Activated CD8-positive, alpha-beta memory T cell treated with anti-CD3 and anti-CD28 coated beads, Interleukin-2, amount 50 U/mL, for 24 hours (primary cell): ENCODE data around the gene ALDH7A1.
"Not testable (repeated sequence)": the region's sequence is repeated elsewhere in the genome, so short reads cannot be mapped to it uniquely, and the experiment has no call there.

Experiments
- DNase-seq: peaks from one replicate; pipeline ENCODE4 v3.0.0-alpha.2; 2020; ENCODE audit errors: extremely low read depth

ALDH7A1 gene

GRCh38 chr5:126595486-126596083 is 566 bp upstream of the ALDH7A1 start:
- DNase-seq = no peak

DNA sequence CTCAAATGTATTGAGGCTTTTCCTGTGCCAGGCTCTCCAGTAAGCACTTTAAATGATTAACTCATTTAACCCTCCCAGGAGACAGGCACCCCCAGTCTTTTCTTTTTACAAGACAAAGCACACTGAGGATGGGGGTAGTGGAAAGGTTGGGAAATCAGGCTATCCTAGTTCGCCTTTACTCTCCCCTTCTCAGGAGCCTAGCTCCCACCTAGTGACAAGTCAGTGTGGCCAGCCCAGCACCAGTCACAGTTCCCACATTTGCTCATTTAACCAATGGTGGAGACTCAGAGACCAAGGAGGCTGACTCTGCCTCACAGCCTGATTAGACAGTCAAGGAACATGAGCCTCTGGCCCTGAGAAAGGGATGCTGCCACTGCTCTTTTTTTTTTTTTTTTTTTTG is 3.5 kb downstream of the ALDH7A1 start:
- no peak for DNase-seq

DNA sequence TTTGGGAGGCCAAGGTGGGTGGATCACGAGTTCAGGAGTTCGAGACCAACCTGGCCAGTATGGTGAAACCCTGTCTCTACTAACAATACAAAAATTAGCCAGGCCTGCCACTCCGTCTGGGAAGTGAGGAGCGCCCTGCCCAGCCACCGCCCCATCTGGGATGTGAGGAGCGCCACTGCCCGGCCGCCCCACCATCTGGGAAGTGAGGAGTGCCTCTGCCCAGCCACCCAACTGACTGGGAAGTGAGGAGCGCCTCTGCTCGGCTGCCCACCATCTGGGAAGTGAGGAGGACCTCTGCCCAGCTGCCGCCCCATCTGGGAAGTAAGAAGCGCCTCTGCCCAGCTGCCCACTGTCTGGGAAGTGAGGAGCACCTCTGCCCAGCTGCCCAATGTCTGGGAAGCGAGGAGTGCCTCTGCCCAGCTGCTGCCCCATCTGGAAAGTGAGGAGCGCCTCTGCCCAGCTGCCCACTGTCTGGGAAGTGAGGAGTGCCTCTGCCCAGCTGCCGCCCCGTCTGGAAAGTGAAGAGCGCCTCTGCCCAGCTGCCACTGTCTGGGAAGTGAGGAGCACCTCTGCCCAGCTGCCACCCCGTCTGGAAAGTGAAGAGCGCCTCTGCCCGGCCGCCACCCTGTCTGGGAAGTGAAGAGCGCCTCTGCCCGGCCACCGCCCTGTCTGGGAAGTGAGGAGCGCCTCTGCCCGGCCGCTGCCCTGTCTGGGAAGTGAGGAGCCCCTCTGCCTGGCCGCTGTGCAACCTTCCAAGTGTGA is 5.3 kb downstream of the ALDH7A1 start:
- DNase-seq = no peak

DNA sequence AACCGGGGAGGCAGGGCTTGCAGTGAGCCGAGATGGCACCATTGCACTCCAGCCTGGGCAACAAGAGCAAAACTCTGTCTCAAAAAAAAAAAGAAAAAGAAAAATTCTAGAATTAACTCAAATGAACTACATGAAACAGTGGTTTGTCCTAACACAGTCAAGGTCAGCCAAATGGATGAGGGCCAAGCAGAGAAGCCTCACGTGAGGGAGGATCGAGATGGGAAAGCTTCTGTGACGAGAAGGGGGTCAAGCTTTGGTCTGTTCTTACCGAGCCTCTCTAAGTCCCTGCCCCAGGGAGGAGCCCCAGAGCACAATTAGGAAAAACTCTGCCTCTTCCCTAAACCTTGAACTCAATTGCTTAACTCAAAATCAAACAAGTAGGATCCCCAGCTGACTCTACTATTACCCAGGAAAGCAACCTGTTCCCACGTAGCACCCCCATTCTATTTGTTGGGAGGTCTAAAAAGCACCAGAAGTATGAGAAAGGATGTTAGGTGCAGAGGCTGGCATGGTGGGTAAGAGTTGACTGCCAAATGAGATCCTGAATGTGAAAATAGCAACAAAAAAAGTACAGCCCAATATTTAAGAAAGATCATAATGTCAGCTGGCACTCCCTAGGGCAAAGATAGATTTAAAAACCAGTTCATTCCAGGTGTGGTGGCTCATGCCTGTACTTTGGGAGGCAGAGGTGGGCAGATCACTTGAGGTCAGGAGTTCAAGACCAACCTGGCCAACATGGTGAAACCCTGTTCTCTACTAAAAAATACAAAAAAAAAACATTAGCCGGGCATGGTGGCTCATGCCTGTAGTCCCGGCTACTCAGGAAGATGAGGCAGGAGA is 7.2 kb downstream of the ALDH7A1 start:
- DNase-seq = no peak

GRCh38 chr5:126583761-126584160 is 11.3 kb downstream of the ALDH7A1 start:
- DNase-seq = no peak

DNA sequence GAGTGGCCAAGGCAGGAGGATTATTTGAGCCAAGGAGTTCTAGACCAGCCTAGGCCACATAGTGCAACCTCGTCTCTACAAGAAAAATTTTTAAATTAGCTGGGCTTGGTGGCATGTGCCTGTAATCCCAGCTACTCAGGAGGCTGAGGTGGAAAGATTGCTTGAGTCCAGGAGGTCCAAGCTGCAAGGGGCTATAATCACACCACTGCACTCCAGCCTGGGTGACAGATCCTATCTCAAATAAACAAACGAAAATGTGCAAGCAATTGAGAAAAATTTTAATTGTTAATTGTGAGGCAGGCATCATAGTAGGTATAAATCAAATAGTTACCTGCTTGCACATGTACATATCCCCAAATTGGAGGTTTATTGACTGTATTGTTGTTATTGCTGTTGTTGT is 15.3 kb downstream of the ALDH7A1 start:
- no peak for DNase-seq

DNA sequence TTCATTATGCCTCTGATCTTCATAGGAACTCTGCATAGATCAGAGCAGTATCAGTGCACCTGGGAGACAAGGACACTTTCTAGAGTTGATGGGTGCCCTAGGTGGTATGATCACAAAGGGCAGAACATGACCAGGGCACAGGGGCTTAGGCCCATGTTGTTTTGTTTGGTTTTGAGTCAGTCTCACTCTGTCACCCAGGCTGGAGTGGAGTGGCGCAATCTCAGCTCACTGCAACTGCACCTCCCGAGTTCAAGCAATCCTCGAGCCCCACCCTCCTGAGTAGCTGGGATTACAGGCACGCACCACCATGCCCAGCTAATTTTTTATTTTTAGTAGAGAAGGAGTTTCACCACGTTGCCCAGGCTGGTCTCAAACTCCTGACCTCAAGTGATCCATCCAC is 17.6 kb downstream of the ALDH7A1 start:
- no peak for DNase-seq

GRCh38 chr5:126576974-126577373 is 18.0 kb downstream of the ALDH7A1 start:
- no peak for DNase-seq

DNA sequence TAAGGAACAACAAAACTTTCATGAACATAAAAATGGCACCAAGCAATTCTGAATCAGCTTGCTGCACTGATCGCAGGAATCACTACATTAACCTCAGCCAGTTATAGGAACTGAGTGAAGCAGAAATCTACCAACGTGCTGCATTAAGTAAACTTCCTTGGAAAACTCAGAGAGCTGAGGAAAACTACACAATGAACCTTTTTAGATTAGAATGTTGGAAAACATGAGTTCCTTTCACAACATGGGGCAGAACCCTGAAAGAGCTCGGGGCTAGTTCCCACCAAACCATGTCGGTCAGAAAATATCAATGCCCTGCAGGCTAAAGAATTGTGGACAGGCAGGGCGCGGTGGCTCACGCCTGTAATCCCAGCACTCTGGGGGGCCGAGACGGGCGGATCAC is 19.4 kb downstream of the ALDH7A1 start:
- no peak for DNase-seq

DNA sequence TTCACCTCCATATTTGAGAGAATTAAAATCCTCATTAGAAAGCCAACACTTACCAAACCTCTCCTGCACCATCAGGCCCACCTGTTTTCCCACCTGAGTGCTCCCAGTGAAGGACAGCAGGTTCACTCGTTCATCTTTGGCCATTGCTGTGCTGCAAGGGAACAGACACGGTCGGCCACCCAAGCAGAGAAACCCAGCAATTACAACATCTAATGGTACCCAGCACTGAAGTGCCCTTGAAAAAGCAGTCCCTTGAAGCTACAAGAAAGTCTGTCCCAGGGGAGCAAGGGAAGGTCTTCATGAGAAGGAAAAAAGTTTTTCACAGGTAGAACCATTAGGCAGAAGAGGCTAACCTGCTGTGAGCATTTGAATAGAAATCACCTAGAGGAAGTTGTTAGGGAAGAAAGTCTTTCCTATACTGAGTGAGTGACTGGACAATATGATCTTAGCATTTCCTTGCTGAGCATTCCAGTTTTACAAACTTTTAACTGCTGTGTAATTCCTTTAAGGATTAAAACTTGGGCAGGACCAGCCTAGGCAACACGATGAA is 26.7 kb downstream of the ALDH7A1 start:
- DNase-seq = no peak

GRCh38 chr5:126562823-126563222 is 32.2 kb downstream of the ALDH7A1 start:
- DNase-seq = no peak

DNA sequence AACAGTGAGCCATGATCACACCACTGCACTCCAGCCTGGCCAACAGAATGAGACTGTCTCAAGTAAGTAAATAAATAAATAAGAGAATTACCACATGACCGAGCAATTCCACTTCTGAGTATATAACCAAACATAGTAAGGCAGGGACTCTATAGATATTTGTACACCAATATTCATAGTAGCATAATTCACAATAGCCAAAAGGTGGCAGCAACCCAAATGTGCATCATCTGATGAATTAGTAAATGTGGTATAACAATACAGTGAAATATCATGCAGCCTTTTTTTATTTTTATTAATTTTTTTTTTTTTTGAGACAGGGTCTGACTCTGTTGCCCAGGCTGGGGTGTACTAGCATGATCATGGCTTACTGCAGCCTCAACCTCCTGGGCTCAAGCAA is 33.1 kb downstream of the ALDH7A1 start:
- DNase-seq = no peak

GRCh38 chr5:126555101-126555500 is 39.9 kb downstream of the ALDH7A1 start:
- DNase-seq = not testable (repeated sequence)

GRCh38 chr5:126552614-126553013 is 42.4 kb downstream of the ALDH7A1 start:
- DNase-seq = no peak

DNA sequence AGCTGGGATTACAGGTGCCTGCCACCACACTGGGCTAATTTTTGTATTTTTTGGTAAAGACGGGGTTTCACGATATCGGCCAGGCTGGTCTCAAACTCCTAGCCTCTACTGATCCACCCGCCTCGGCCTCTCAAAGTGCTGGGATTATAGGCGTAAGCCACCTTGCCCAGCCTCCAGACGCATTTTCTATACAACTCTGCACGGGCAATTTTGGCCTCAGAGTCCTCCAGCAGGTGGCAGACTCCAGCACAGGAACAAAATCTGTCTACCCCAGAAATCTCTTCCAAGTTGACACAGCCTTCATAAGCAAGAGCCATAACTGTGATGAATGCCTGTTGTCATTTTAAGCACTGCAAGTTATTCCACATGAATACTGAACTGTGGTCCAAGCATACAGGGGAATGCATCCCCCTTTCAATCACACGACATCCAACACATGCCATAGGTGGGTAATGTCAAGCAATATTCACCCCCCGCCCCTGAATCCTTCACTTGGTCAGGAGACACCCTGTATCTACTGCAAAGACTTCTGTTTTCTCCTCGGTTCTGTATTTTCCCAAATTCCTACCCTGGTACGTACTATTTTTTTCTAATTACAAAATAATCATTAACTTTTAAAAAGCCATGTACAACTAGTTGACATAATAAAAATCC is 50.8 kb downstream of the ALDH7A1 start:
- no peak for DNase-seq

DNA sequence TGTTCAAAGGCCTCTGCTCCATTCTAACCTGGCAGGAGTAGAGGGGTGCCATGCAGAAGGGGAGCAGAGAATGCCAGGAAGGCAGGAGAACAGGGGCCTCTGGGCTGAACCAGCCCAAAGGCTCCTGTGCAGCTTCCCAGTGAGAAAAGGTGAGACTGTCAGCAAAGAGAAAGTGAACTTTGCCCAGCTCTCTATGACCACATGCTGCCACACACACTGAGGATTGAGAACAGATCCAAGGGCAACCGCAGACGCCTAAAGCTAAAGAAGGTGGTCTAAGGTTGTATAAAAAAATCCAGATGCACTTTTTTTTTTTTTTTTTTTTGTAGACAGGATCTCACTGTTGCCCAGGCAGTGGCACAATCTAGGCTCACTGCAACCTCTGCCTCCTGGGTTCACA is 51.4 kb downstream of the ALDH7A1 start:
- DNase-seq = no peak

- no peak for DNase-seq
These were observed 52.0 kb downstream of the ALDH7A1 start for GRCh38 chr5:126543009-126543408.

- DNase-seq = no peak
These were observed 52.6 kb downstream of the ALDH7A1 start for GRCh38 chr5:126542441-126542840.

- no peak for DNase-seq
These were observed 54.4 kb downstream of the ALDH7A1 start for GRCh38 chr5:126540631-126541030.

DNA sequence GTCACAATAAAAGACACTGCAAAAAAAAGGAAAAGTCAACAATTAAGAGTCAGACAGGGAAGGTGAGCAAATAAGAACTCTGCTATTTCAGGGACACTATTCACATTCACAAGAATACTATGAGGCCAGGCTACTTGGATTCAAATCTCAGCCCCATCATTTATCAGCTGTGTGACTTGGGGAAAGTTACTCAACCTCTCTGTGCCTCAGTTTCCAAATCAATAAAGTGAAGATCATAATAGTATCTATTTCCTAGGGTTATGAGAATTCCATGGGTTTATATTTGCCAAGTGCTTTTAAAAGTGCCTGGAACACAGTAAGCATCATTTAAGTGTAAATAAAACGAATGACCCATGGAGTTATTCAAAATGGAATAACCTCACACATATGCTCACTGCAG is 56.4 kb downstream of the ALDH7A1 start:
- no peak for DNase-seq

DNA sequence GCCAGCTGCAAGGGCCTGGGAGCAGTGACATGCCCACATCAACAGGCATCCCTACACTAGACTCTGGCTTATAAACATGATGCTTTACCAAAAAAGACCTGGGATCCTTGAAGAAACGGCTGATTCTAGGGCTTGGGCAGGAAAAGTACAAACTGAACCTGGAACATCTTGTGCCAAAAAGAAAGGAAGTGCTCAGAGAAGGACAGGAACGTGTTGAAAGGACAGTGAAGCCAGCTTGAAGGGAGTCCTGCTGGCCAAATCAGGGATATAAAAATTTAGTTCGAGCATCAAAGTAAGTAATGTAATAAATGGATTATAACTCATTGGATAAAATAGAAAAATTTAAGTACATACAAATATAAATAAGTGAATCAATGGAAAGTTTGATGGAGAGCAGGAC is 58.1 kb downstream of the ALDH7A1 start:
- DNase-seq = no peak
